Measurements from ENCODE around the gene ACTN3. TPM values are rescaled to one million over a fixed set of nuclear protein-coding genes. Genes with fewer than 3 reads are reported as not detected.
"Not testable (repeated sequence)": the region's sequence is repeated elsewhere in the genome, so short reads cannot be mapped to it uniquely, and the experiment has no call there.

Gene ACTN3
- total and polyA plus RNA-seq, 7 donors: 2.9 to 531 (median 60.2) TPM

GRCh38 chr11:66600631-66601233 lies 54.0 kb downstream of the ACTN3 start:
- WGBS, 3 donors: 87 to 92% (median 88%) methylated on average over 4 of the region's 4 CpGs
- DNase-seq (no peak), ATAC-seq (no peak)
- Histone ChIP-seq H3K27me3 (ENCODE audit: insufficient read depth in 3 of 3, low read length in 2 of 3) (no peaks in the 10 kb centered on the region), H3K4me1 (peaks cover 4% of the 10 kb centered on the region), H3K9me3 (no peaks in the 10 kb centered on the region), H3K36me3 (ENCODE audit: insufficient read depth in 1 of 2, low read depth in 1 of 2) (peaks cover 0 to 47% of the 10 kb centered on the region in 2 donors), H3K4me3 (no peak overlapping the region), H3K27ac (no peak overlapping the region)
- intact Hi-C loops (cut with DNase I): no loop called here
- TF ChIP-seq CTCF (IDR thresholded peaks at IDR 0.05): no peak

DNA sequence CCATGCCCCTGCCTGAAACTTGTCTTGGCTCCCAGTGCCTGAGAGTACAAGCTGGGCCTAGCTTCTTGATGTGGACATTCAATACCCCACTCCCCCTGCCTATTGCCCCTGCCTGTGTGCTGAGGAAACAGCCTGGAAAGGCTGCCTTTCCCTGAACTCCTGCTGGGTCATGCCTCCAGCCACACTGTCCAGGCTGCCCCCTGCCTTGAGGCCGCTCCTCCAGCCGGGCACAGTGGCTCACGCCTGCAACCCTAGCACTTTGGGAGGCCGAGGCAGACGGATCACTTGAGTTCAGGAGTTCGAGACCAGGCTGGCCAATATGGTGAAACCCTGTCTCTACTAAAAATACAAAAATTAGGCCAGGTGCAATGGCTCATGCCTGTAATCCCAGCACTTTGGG lies 56.4 kb downstream of the ACTN3 start:
- H3K4me3 ChIP-seq: no peak overlapping the region
- peaks cover 4% of the 10 kb centered on the region for H3K4me1 ChIP-seq
- H3K27me3 ChIP-seq (ENCODE audit: insufficient read depth in 3 of 3, low read length in 2 of 3): no peaks in the 10 kb centered on the region
- H3K36me3 ChIP-seq (ENCODE audit: insufficient read depth in 1 of 2, low read depth in 1 of 2): peaks cover 0 to 55% of the 10 kb centered on the region in 2 donors
- ATAC-seq: no peak
- TF ChIP-seq CTCF (IDR thresholded peaks at IDR 0.05): no peak
- no peak for DNase-seq
- no peak overlapping the region for H3K27ac ChIP-seq
- 87 to 94% (median 90%) methylated on average over 6 of the region's 6 CpGs for WGBS, 3 donors
- no peaks in the 10 kb centered on the region for H3K9me3 ChIP-seq
- intact Hi-C loops (cut with DNase I): no loop called here

- 89 to 93% (median 91%) methylated on average over 5 of the region's 5 CpGs for WGBS, 3 donors
- DNase-seq (no peak), ATAC-seq (no peak)
- no peak overlapping the region for H3K27ac ChIP-seq
- no peak overlapping the region for H3K4me3 ChIP-seq
- no peaks in the 10 kb centered on the region for H3K9me3 ChIP-seq
- H3K4me1 ChIP-seq: peaks cover 4% of the 10 kb centered on the region
- H3K27me3 ChIP-seq (ENCODE audit: insufficient read depth in 3 of 3, low read length in 2 of 3): no peaks in the 10 kb centered on the region
- peaks cover 0 to 52% of the 10 kb centered on the region in 2 donors for H3K36me3 ChIP-seq (ENCODE audit: insufficient read depth in 1 of 2, low read depth in 1 of 2)
- TF ChIP-seq CTCF (IDR thresholded peaks at IDR 0.05): no peak
- intact Hi-C loops (cut with DNase I): no loop called here
These were observed 57.5 kb downstream of the ACTN3 start for GRCh38 chr11:66604155-66604554.

DNA sequence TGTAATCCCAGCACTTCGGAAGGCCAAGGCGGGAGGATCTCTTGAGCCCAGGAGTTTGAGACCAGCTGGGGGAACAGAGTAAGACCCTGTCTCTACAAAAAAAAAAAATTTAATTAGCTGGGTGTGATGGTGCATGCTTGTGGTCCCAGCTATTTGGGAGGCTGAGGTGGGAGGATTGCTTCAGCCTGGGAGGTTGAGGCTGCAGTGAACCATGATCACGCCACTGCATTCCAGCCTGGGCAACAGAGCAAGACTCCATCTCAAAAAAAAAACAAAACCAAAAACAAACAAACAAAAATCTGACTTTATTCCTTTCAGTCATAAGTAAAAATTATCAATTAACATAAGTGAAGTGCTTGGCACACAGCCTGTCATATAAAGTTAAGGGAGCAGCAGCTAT lies 59.9 kb downstream of the ACTN3 start:
- ATAC-seq; DNase-seq; H3K27me3 ChIP-seq (ENCODE audit: insufficient read depth in 3 of 3, low read length in 2 of 3); intact Hi-C loops (cut with DNase I); H3K9me3 ChIP-seq; H3K4me1 ChIP-seq; H3K4me3 ChIP-seq: not testable (repeated sequence)
- Histone ChIP-seq H3K36me3 (ENCODE audit: insufficient read depth in 1 of 2, low read depth in 1 of 2) (peaks cover 0 to 31% of the 10 kb centered on the region in 2 donors), H3K27ac (peak overlapping the region; percentile 16)
- 97 to 100% (median 98%) methylated on average over 3 of the region's 3 CpGs for WGBS, 3 donors

DNA sequence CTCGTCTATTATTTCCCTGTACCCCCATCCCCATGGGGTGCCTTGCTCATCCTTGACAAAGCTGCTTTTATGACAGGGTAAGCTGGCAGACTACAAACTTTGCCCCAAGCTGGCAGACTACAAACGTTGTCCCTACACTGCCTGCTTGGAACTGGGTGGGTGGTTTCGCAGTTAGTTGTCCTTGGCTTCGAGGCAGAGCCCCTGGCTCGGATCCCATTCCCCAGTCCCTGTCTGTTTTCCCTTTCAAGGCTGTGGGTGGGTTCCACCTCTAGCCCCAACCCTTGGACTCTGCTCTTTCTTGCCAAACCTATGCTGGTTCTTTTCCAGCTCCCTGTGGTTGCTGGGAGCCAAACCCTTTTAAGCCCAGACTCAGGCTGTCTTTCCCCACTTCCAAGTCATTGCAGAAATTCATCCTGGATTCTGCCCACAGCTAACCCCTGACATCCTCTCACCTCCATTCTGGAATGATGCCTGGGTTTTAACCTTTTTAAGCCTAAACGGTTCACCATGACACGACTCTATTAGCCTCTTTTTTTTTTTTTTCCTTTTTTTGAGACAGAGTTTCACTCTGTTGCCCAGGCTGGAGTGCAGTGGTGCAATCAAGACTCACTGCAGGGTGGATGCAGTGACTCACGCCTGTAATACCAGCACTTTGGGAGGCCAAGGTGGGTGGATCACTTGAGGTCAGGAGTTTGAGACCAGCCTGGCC lies 60.6 kb downstream of the ACTN3 start:
- Histone ChIP-seq H3K27ac (peak overlapping the region; percentile 16), H3K27me3 (ENCODE audit: insufficient read depth in 3 of 3, low read length in 2 of 3) (no peaks in the 10 kb centered on the region), H3K4me1 (no peaks in the 10 kb centered on the region), H3K9me3 (no peaks in the 10 kb centered on the region), H3K4me3 (no peak overlapping the region), H3K36me3 (ENCODE audit: insufficient read depth in 1 of 2, low read depth in 1 of 2) (peaks cover 0 to 31% of the 10 kb centered on the region in 2 donors)
- WGBS, 3 donors: 39 to 52% (median 39%) methylated on average over 8 of the region's 8 CpGs
- DNase-seq (peak; percentile 79 to 83), ATAC-seq (peak in 3 of 4 donors; percentile 54 to 70 (median 62))
- TF ChIP-seq CTCF (IDR thresholded peaks at IDR 0.05): no peak
- intact Hi-C loops (cut with DNase I): no loop called here
